ENCODE measurements around the gene ANKRD45.
"Not testable (repeated sequence)": the region's sequence is repeated elsewhere in the genome, so short reads cannot be mapped to it uniquely, and the experiment has no call there.

The ANKRD45 gene, protein sequence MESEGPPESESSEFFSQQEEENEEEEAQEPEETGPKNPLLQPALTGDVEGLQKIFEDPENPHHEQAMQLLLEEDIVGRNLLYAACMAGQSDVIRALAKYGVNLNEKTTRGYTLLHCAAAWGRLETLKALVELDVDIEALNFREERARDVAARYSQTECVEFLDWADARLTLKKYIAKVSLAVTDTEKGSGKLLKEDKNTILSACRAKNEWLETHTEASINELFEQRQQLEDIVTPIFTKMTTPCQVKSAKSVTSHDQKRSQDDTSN

DNA sequence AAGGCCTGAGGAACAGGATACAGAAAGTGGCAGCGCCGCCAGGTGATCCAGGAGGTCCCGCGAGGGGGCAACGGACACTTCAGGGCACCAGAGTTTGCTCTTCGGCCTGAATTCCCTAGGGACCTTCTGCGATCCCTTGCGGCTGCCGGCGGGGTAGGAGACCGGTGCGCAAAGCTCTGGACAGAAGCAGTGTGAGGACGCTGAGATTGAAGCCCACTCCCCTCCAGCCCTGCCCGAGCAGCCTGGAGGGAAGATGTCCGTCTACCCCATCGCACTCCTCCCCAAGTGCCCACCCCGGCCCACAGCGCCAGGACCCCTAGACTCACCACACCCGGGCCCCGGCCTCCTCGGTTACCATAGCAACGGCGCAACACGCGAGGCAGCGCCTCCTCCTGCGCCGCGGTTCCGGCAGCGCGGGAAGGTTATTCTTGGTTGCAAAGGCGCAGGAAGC lies at the start of gene ANKRD45:
ANKRD45 (minus strand) TSS at position 361 of the 451 bp plus-strand sequence. CDS start 10,433 bp downstream, outside the sequence.
- no peak for DNase-seq (ENCODE audit: low spot score)

DNA sequence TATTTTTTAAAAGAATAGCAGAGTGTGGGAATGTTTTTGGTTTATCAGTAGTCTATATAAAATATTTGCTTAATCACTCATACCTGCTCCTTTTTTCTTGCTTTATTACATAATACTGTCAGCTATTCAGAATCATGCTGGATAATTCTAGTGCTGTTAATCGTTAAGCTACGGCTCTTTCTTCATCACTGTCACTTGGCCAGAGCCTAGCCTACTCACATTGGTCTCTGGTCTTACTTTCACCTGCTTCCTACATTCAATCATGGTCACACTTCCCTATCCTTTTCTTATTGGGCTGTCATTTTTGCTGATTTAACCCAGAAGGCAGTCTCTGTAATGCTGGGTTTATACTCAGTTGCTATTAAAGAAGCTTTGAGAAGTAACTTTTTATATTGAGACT lies 47.6 kb upstream of the ANKRD45 start:
- no peak for DNase-seq (ENCODE audit: low spot score)

DNA sequence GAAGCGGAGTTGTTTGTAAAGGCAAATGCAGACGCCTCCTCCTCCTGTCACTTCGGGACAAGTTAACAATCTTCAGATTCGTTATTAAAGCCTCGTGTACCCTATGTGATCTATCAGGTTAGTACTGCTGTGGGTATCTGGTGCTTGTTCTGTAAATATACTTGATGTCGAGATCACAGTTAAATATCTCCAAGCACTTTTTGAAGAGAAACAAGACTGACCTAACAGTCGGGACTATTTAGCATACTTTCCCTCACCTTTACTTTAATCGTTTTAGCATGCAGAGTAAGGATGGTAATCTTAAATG lies 45.8 kb upstream of the ANKRD45 start:
- DNase-seq (ENCODE audit: low spot score): peak; percentile 73

GRCh38 chr1:173714759-173715537 lies 45.3 kb upstream of the ANKRD45 start, which contains the start of gene KLHL20:
Gene KLHL20 (plus strand): TSS chr1:173714981. CDS start chr1:173716044, 1,063 bp downstream.
- peak; percentile 98 for DNase-seq (ENCODE audit: low spot score)

DNA sequence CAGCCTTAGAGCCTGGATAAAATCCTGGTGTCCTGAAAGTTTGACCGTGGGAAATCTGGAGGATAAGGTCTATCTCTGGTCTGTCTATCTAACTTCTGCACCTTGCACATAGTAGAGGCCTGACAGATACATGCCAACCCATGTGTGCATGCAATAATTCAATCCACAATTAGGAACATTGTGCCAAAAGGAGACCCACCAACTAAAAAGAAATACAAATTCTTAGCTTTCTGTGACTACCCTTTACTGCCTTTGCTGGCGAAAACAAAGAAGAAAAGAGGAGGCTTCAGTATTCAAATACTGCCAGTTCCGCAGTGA lies 44.7 kb upstream of the ANKRD45 start:
- DNase-seq (ENCODE audit: low spot score): no peak

DNA sequence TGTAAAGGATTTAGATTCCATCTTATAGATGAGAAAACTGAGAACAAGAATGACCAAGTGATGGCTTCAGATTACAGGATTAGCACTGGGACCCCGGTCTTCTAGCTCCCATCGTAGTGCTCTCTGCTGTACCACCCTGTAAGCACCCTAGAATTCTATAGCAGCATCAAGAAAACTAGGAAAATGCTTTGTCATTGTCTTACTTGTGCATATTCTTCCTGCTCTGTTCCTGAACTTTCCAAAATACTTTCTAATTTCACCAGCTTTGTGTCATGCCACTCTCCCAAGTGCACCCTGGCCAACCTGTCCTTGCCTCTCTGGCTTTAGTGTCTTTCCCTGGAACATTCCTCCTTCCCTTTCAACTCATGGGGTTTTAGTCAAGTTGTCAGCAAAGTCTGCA lies 39.1 kb upstream of the ANKRD45 start:
- no peak for DNase-seq (ENCODE audit: low spot score)

- DNase-seq (ENCODE audit: low spot score): no peak
Observed at GRCh38 chr1:173705117-173705516, 35.5 kb upstream of the ANKRD45 start.

DNA sequence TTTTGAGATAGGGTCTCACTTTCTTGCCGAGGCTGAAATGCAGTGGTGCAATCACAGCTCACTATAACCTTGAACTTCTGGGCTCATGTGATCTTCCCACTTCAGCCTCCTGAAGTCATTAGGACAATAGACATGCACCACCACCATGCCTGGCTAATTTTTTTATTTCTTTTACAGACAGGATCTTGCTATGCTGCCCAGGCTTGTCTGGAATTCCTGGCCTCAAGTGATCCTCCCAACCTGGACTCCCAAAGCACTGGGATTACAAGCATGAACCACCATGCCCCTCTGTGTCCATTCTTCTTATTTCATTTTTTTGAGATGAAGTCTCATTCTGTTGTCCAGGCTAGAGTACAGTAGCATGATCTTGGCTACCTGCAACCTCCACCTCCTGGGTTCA lies 33.1 kb upstream of the ANKRD45 start:
- no peak for DNase-seq (ENCODE audit: low spot score)

- DNase-seq (ENCODE audit: low spot score): not testable (repeated sequence)
Observed at GRCh38 chr1:173701299-173701698, 31.6 kb upstream of the ANKRD45 start.

DNA sequence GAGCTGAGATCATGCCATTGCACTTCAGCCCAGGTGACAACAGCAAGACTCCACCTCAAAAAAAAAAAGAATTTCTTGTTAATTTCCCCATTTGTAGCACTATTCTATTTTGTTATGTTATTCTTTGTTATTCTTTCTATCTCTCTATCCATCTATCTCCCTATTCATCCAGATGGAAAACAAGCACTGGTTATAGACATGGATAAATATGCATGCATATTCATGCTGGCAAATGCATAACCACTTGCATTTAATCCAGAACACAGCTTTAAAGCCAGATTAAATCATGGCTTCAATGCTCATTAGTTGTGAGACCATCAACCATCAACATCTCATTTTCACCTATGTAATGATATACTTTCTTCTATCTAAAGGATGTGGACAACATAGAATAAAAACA lies 23.6 kb upstream of the ANKRD45 start:
- DNase-seq (ENCODE audit: low spot score): no peak

DNA sequence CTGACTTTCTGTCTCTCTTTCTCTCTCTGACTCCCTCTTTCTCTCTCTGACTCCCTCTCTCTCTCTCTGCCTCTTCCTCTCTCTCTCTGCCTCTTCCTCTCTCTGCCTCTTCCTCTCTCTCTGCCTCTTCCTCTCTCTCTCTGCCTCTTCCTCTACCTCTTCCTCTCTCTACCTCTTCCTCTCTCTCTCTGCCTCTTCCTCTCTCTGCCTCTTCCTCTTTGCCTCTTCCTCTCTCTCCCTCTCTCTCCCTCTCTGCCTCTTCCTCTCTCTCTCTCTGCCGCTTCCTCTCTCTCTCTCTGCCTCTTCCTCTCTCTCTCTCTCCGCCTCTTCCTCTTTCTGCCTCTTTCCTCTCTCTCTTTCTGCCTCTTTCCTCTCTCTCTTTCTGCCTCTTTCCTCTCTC lies 18.6 kb upstream of the ANKRD45 start:
- DNase-seq (ENCODE audit: low spot score): no peak

- DNase-seq (ENCODE audit: low spot score): not testable (repeated sequence)
Observed at GRCh38 chr1:173685121-173685520, 15.5 kb upstream of the ANKRD45 start.

DNA sequence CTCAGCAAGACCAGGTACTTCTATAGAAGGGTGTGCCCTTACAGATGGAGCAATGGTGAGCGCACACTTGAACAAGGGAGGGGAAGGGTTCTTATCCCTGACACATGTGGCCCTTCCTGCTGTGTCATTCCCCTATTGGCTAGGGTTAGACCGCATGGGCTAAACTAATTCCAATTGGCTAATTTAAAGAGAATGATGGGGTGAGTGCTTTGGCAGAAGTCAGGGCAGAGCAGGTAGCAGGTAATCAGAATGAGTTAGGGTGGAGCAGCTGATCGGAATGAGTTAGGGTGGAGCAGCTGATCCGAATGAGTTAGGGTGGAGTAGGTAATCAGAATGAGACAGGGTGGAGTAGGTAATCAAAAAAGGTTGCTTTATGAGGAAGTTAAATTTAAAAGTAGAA lies 14.2 kb upstream of the ANKRD45 start:
- not testable (repeated sequence) for DNase-seq (ENCODE audit: low spot score)

- DNase-seq (ENCODE audit: low spot score): no peak
Observed at GRCh38 chr1:173682184-173682583, 12.5 kb upstream of the ANKRD45 start.

DNA sequence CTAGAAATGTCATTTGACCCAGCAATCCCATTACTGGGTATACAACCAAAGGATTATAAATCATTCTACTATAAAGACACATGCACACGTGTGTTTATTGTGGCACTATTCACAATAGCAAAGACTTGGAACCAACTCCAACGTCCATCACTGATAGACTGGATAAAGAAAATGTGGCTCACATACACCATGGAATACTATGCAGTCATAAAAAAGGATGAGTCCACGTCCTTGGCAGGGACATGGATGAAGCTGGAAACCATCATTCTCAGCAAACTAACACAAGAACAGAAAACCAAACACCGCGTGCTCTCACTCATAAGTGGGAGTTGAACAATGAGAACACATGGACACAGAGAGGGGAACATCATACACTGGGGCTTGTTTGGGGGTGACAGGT lies 10.5 kb upstream of the ANKRD45 start:
- not testable (repeated sequence) for DNase-seq (ENCODE audit: low spot score)

DNA sequence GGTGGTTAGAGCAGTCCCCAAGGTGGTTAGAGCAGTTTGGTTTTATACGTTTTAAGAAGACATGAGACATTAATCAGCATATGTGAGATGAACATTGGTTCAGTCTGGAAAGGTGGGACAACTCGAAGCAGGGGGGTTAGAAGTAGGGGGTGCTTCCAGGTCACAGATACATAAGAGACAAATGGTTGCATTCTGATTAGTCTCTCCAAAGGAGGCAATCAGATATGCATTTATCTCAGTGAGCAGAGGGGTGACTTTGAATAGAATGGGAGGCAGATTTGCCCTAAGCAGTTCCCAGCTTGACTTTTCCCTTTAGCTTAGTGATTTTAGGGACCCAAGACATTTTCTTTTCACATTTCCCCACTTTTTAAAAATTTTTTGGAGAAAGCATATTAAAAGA lies 4.8 kb upstream of the ANKRD45 start:
- DNase-seq (ENCODE audit: low spot score): not testable (repeated sequence)

GRCh38 chr1:173666646-173667045 lies 3.0 kb downstream of the ANKRD45 start:
- no peak for DNase-seq (ENCODE audit: low spot score)

DNA sequence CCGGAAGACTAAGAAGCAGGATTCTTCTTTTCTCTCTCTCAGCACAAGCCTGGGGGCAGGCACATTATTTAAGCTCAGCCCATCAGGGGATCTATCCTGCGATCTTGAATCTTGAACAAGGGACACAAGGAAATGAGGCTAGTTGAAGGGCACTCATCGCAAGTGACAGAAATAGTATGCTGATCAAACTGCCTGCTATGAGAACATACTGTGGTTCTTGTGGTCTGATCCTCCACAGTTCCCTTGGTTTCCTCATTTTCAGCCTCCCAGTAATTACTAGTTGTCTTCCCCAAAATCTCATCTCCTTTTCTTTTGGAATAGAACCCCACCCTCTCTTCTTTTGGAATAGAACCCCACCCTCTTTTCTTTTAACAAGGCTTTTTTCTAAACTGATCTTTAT lies 6.5 kb downstream of the ANKRD45 start:
- no peak for DNase-seq (ENCODE audit: low spot score)

DNA sequence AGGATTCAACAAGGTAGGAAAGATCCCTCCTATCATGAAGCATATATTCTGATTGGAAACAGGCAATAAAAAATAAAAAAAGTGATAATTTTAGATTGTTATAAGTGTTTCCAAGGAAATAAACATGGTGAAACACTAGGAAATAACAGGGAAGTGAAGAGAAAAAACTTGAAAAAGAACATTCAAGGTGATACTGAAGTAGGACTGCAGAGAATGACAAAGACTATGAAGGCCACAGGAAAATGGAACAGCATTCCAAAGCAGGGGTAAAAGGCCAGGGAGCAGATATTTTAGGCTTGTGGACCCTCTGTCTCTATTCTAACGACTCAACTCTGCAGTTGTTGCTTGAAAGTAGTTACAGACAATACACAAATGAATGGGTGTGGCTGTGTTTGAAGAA lies 7.9 kb downstream of the ANKRD45 start:
- no peak for DNase-seq (ENCODE audit: low spot score)

GRCh38 chr1:173661271-173661670 lies 8.4 kb downstream of the ANKRD45 start:
- DNase-seq (ENCODE audit: low spot score): no peak

DNA sequence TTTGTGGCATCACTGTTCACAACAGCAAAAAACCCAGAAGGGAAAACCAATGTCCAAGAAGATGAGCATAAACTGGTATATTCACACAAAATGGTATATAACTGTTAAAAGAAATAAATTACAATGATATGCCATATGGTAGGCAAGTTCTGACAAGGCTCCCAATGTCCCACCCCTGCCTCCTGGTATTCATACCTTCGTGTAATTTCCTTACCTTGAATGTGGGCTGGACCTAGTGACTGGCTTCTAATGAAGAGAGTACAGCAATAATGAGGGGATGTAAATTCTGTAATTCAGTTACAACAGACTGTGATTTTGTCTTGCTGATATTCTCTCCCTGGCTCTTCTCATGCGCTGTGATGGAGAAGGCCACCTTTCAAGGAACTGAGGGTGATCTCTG lies 9.3 kb downstream of the ANKRD45 start:
- DNase-seq (ENCODE audit: low spot score): no peak

DNA sequence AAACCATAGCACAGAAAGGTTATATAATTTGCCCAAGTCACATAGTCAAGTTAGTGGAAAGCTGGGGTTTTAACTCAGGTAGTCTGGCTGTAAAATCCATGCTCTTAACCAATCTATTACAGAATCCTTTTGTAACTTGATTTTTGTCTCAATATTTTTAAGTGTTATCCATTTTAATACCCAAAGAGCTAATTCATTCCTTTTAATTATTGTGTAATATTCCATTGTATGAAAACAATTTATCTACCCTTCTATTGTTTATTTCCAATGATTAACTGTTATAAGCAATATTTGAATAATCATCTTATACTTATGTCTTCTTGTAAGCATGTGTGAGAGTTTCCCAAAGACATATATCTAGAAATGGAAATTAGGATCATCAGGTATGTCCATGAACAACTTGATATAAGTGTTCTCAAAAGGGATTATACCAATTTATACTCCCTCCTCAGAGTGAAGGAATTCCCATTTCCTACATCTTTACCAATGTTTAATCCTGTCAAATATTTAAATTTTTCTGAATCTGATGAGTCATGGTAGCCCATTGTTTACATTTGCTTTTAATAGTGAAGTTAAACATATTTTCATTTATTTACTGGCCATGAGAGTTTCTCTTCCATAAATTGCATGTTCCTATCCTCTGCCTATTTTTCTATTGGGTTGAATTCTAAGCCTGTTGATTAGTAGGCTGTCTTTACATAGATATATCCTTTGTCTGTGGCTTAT lies 20.6 kb downstream of the ANKRD45 start:
- no peak for DNase-seq (ENCODE audit: low spot score)

DNA sequence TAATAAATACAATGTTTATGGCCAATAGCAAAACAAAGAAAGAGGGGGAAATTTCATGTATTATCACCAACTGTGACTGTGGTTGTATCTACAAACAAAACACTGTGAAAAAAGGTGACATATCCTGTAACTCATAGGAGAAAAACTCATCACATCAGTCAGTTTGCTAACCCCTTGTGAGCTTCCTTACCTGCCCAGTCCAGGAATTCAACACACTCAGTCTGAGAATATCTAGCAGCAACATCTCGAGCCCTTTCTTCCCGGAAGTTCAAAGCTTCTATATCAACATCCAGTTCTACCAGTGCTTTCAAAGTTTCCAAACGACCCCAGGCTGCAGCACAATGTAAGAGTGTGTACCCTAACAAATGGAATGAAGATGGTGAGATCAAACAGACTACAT lies 23.0 kb downstream of the ANKRD45 start:
- no peak for DNase-seq (ENCODE audit: low spot score)

Data from NAMALWA (cell line).